WTC11 (cell line): ENCODE data around the gene OTOR. TPM values are rescaled to one million over a fixed set of nuclear protein-coding genes. Genes with fewer than 3 reads are reported as not detected.

Experiments used
- ATAC-seq: fragments of 200-7000 bp; cut with Tn5 transposase; 2 replicates; pipeline ENCODE4 v1.10.0; 2021; ENCODE audit warnings: mild to moderate bottlenecking, moderate library complexity
- CTCF ChIA-PET: fragments of 300-600 bp; sonication (Branson Sonifier 250); formaldehyde crosslinking; loops from one replicate; lab custom pipeline; 2021; ENCODE audit warnings: antibody characterized with exemption; lab: Charles Lee
- POLR2A ChIA-PET: fragments of 350-600 bp; sonication (Branson Sonifier 250); formaldehyde crosslinking; loops from one replicate; lab custom pipeline; 2021; ENCODE audit warnings: antibody characterized with exemption; lab: Charles Lee
- DNase-seq: peaks from one replicate; pipeline ENCODE4 v3.0.0; 2021; ENCODE audit warnings: low spot score
- H3K27ac Mint-ChIP-seq: 2 replicates; pipeline ENCODE4 v1.8.0; 2021; ENCODE audit warnings: mixed read lengths
- H3K27me3 Mint-ChIP-seq: 2 replicates; pipeline ENCODE4 v1.8.0; 2021; ENCODE audit warnings: low read depth, mild to moderate bottlenecking, moderate library complexity, mixed read lengths
- H3K36me3 Mint-ChIP-seq: 2 replicates; pipeline ENCODE4 v1.8.0; 2021; ENCODE audit warnings: mixed read lengths
- H3K4me1 Mint-ChIP-seq: 2 replicates; pipeline ENCODE4 v1.8.0; 2022; ENCODE audit warnings: mixed read lengths
- H3K4me3 Mint-ChIP-seq: 2 replicates; pipeline ENCODE4 v1.8.0; 2021; ENCODE audit warnings: mild to moderate bottlenecking, moderate library complexity, mixed read lengths
- H3K9me3 Mint-ChIP-seq: 2 replicates; pipeline ENCODE4 v1.8.0; 2021; ENCODE audit warnings: mixed read lengths
- FOXP1 ChIP-seq: sonication (generic); formaldehyde crosslinking; IDR thresholded peaks from 2 replicates; pipeline ENCODE4 v1.8.0; 2022; ENCODE audit warnings: missing genetic modification reagents, mild to moderate bottlenecking, moderate library complexity, borderline replicate concordance
- HMGA2 ChIP-seq: fragments of 250-450 bp; sonication (Bioruptor Pico); IDR thresholded peaks from 2 replicates; pipeline ENCODE4 v1.4.0; 2021; ENCODE audit warnings: mild to moderate bottlenecking, moderate library complexity
- IRF2 ChIP-seq: sonication (generic); formaldehyde crosslinking; IDR thresholded peaks from 2 replicates; pipeline ENCODE4 v1.8.0; 2022; ENCODE audit warnings: low read depth, missing genetic modification reagents, borderline replicate concordance
- JUN ChIP-seq: sonication (generic); formaldehyde crosslinking; IDR thresholded peaks from 2 replicates; pipeline ENCODE4 v1.8.0; 2023; ENCODE audit warnings: mild to moderate bottlenecking, missing genetic modification reagents
- MXD4 ChIP-seq: fragments of 250-450 bp; sonication (Bioruptor Pico); IDR thresholded peaks from 2 replicates; pipeline ENCODE4 v1.8.0; 2021; ENCODE audit warnings: mild to moderate bottlenecking, moderate library complexity, borderline replicate concordance
- NFE2L1 ChIP-seq: sonication (generic); formaldehyde crosslinking; IDR thresholded peaks from 2 replicates; pipeline ENCODE4 v1.8.1; 2023; ENCODE audit warnings: missing genetic modification reagents
- OVOL2 ChIP-seq: fragments of 250-450 bp; sonication (Bioruptor Pico); IDR thresholded peaks from 2 replicates; pipeline ENCODE4 v1.9.0; 2021; ENCODE audit warnings: mild to moderate bottlenecking, borderline replicate concordance
- SOX15 ChIP-seq: fragments of 250-450 bp; sonication (Bioruptor Pico); IDR thresholded peaks from 2 replicates; pipeline ENCODE4 v1.9.0; 2021; ENCODE audit warnings: mild to moderate bottlenecking
- TEAD1 ChIP-seq: sonication (generic); formaldehyde crosslinking; IDR thresholded peaks from 2 replicates; pipeline ENCODE4 v1.8.0; 2022; ENCODE audit warnings: mild to moderate bottlenecking, missing genetic modification reagents
- total RNA-seq: library from RNA; stranded (reverse); gene quantifications from 3 replicates; pipeline ENCODE4 v1.2.3, GENCODE V29; 2021
- TF ChIP-seq, protein P1 (sequence below): sonication (generic); formaldehyde crosslinking; IDR thresholded peaks from 2 replicates; pipeline ENCODE4 v1.8.1; 2022; ENCODE audit warnings: mild to moderate bottlenecking, missing genetic modification reagents, moderate library complexity, borderline replicate concordance
- TF ChIP-seq, protein P2 (sequence below): fragments of 200-600 bp; IDR thresholded peaks from 2 replicates; pipeline ENCODE4 v1.8.0; 2022; ENCODE audit warnings: antibody characterized with exemption
- TF ChIP-seq, protein P3 (sequence below): sonication (generic); formaldehyde crosslinking; IDR thresholded peaks from 2 replicates; pipeline ENCODE4 v1.8.1; 2022; ENCODE audit warnings: low read depth, mild to moderate bottlenecking, moderate library complexity, missing genetic modification reagents, borderline replicate concordance
- TF ChIP-seq, protein P4 (sequence below): sonication (generic); formaldehyde crosslinking; conservative IDR thresholded peaks from 2 replicates; pipeline ENCODE4 v1.8.1; 2022; ENCODE audit warnings: mild to moderate bottlenecking, missing genetic modification reagents
- TF ChIP-seq, protein P5 (sequence below): sonication (generic); formaldehyde crosslinking; IDR thresholded peaks from 2 replicates; pipeline ENCODE4 v1.8.0; 2022; ENCODE audit warnings: mild to moderate bottlenecking, missing genetic modification reagents
- TF ChIP-seq, protein P6 (sequence below): sonication (generic); formaldehyde crosslinking; IDR thresholded peaks from 2 replicates; pipeline ENCODE4 v1.8.0; 2023; ENCODE audit warnings: mild to moderate bottlenecking, missing genetic modification reagents
- TF ChIP-seq, protein P7 (sequence below): fragments of 250-450 bp; sonication (Bioruptor Pico); conservative IDR thresholded peaks from 2 replicates; pipeline ENCODE4 v1.9.0; 2021; ENCODE audit warnings: mild to moderate bottlenecking

The OTOR gene
- total RNA-seq, 1 experiment from 2014 or later, result not detected

DNA sequence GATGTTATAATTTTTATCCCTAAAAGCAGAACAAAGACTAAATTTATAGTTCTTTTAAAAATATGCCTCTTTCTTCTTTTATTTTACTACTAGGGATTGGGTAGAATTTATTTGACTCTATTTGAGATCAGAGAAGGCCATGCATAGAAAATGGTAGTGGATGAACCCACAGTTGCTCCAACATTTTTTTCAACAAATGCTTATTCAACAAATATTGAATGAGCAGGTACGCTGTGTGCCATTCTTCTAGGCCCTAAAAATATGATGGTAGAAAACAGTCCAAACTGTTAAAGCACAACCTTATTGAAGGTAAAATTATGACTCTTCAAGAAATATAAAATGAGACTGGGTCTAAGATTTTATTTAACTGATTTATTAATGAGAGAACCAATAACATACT, 30.0 kb downstream of the OTOR start:
- H3K4me3 Mint-ChIP-seq, result no peak overlapping the region
- DNase-seq (no peak), ATAC-seq (no peak)
- peaks cover 14% of the 10 kb centered on the region for H3K36me3 Mint-ChIP-seq
- ChIA-PET CTCF (no interaction called here), POLR2A (no interaction called here)
- H3K27me3 Mint-ChIP-seq, result no peaks in the 10 kb centered on the region; the same call in 1 of the 2 replicates
- H3K9me3 Mint-ChIP-seq, result peaks cover 57% of the 10 kb centered on the region
- H3K4me1 Mint-ChIP-seq, result no peaks in the 10 kb centered on the region
- no peak overlapping the region for H3K27ac Mint-ChIP-seq
- TF ChIP-seq, protein P1, sequence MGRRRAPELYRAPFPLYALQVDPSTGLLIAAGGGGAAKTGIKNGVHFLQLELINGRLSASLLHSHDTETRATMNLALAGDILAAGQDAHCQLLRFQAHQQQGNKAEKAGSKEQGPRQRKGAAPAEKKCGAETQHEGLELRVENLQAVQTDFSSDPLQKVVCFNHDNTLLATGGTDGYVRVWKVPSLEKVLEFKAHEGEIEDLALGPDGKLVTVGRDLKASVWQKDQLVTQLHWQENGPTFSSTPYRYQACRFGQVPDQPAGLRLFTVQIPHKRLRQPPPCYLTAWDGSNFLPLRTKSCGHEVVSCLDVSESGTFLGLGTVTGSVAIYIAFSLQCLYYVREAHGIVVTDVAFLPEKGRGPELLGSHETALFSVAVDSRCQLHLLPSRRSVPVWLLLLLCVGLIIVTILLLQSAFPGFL (CRISPR knock-in tag), result no peak
- TF ChIP-seq, protein P2, sequence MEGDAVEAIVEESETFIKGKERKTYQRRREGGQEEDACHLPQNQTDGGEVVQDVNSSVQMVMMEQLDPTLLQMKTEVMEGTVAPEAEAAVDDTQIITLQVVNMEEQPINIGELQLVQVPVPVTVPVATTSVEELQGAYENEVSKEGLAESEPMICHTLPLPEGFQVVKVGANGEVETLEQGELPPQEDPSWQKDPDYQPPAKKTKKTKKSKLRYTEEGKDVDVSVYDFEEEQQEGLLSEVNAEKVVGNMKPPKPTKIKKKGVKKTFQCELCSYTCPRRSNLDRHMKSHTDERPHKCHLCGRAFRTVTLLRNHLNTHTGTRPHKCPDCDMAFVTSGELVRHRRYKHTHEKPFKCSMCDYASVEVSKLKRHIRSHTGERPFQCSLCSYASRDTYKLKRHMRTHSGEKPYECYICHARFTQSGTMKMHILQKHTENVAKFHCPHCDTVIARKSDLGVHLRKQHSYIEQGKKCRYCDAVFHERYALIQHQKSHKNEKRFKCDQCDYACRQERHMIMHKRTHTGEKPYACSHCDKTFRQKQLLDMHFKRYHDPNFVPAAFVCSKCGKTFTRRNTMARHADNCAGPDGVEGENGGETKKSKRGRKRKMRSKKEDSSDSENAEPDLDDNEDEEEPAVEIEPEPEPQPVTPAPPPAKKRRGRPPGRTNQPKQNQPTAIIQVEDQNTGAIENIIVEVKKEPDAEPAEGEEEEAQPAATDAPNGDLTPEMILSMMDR, result no peak
- no peak for TF ChIP-seq SOX15 (CRISPR knock-in tag)
- TF ChIP-seq IRF2 (CRISPR knock-in tag), result no peak
- TF ChIP-seq, protein P3, sequence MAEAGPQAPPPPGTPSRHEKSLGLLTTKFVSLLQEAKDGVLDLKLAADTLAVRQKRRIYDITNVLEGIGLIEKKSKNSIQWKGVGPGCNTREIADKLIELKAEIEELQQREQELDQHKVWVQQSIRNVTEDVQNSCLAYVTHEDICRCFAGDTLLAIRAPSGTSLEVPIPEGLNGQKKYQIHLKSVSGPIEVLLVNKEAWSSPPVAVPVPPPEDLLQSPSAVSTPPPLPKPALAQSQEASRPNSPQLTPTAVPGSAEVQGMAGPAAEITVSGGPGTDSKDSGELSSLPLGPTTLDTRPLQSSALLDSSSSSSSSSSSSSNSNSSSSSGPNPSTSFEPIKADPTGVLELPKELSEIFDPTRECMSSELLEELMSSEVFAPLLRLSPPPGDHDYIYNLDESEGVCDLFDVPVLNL (CRISPR knock-in tag), result no peak
- TF ChIP-seq HMGA2 (CRISPR knock-in tag), result no peak
- TF ChIP-seq, protein P4, sequence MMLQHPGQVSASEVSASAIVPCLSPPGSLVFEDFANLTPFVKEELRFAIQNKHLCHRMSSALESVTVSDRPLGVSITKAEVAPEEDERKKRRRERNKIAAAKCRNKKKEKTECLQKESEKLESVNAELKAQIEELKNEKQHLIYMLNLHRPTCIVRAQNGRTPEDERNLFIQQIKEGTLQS, result no peak
- TF ChIP-seq NFE2L1 (CRISPR knock-in tag), result no peak
- TF ChIP-seq OVOL2 (CRISPR knock-in tag), result no peak
- TF ChIP-seq MXD4 (CRISPR knock-in tag), result no peak
- TF ChIP-seq FOXP1, result no peak
- TF ChIP-seq, protein P5, sequence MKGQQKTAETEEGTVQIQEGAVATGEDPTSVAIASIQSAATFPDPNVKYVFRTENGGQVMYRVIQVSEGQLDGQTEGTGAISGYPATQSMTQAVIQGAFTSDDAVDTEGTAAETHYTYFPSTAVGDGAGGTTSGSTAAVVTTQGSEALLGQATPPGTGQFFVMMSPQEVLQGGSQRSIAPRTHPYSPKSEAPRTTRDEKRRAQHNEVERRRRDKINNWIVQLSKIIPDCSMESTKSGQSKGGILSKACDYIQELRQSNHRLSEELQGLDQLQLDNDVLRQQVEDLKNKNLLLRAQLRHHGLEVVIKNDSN (CRISPR knock-in tag), result no peak
- TF ChIP-seq, protein P6, sequence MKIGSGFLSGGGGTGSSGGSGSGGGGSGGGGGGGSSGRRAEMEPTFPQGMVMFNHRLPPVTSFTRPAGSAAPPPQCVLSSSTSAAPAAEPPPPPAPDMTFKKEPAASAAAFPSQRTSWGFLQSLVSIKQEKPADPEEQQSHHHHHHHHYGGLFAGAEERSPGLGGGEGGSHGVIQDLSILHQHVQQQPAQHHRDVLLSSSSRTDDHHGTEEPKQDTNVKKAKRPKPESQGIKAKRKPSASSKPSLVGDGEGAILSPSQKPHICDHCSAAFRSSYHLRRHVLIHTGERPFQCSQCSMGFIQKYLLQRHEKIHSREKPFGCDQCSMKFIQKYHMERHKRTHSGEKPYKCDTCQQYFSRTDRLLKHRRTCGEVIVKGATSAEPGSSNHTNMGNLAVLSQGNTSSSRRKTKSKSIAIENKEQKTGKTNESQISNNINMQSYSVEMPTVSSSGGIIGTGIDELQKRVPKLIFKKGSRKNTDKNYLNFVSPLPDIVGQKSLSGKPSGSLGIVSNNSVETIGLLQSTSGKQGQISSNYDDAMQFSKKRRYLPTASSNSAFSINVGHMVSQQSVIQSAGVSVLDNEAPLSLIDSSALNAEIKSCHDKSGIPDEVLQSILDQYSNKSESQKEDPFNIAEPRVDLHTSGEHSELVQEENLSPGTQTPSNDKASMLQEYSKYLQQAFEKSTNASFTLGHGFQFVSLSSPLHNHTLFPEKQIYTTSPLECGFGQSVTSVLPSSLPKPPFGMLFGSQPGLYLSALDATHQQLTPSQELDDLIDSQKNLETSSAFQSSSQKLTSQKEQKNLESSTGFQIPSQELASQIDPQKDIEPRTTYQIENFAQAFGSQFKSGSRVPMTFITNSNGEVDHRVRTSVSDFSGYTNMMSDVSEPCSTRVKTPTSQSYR (CRISPR knock-in tag), result no peak
- TF ChIP-seq, protein P7, sequence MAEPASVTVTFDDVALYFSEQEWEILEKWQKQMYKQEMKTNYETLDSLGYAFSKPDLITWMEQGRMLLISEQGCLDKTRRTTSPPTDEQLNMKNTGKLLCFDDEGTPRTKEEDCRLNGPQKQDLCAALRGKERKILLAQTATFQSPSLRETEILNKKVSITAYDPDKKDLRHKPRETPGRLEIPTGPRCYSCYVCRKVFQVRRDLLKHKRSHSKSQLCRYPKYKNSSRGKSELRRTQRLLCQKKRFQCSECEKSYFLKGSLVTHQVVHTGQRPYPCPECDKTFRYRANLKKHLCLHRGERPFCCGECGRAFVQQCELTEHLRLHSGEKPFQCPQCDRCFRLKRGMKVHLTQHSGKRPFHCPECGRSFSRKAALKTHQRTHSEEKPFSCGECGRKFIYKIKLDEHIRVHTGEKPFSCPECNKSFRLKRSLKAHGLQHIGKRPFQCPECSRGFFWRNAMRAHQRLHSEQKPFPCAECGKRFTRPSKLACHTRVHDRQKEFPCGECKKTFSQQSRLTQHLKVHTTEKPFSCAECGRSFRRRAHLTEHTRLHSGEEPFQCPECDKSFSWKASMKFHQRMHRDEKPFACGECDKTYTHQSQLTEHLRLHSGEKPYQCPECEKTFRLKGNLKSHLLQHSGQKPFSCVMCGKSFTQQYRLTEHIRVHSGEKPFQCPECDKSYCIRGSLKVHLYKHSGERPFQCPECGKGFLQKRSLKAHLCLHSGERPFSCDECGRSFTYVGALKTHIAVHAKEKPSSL (CRISPR knock-in tag), result no peak
- TF ChIP-seq TEAD1 (CRISPR knock-in tag), result no peak
- TF ChIP-seq JUN (CRISPR knock-in tag), result no peak
